ENCODE measurements around the gene ELK3.

Gene ELK3

DNA sequence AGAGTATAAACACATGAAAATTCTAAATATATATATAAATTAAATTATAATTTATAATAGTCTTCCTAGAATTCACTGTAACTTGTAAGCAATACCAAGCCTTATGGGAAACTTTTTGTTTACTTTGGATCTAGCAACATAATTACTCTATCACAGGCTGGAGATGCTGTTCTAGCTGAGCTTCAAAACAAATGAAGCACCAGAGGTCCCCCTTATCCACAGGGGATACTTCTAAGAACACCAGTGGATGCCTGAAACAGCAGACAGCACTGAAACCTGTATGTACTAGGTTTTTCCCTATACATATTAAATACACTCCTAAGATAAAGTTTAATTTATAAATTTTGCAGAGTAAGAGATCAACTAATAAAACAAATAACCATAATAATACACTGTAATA is 109.5 kb downstream of the ELK3 start:
- TF ChIP-seq EZH2phosphoT487 (conservative IDR thresholded peaks at IDR 0.05; ENCODE audit: low read length): no peak
- TF ChIP-seq, protein P1, sequence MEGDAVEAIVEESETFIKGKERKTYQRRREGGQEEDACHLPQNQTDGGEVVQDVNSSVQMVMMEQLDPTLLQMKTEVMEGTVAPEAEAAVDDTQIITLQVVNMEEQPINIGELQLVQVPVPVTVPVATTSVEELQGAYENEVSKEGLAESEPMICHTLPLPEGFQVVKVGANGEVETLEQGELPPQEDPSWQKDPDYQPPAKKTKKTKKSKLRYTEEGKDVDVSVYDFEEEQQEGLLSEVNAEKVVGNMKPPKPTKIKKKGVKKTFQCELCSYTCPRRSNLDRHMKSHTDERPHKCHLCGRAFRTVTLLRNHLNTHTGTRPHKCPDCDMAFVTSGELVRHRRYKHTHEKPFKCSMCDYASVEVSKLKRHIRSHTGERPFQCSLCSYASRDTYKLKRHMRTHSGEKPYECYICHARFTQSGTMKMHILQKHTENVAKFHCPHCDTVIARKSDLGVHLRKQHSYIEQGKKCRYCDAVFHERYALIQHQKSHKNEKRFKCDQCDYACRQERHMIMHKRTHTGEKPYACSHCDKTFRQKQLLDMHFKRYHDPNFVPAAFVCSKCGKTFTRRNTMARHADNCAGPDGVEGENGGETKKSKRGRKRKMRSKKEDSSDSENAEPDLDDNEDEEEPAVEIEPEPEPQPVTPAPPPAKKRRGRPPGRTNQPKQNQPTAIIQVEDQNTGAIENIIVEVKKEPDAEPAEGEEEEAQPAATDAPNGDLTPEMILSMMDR (IDR thresholded peaks at IDR 0.05; ENCODE audit: insufficient read depth, low read length, poor library complexity, severe bottlenecking): no peak
- Histone ChIP-seq H3K9ac (ENCODE audit: low read length) (no peak overlapping the region), H3K27ac (ENCODE audit: low read depth, low read length) (no peak overlapping the region), H3K79me2 (ENCODE audit: insufficient read depth, low read length) (peaks cover 48% of the 10 kb centered on the region), H2AFZ (ENCODE audit: low read depth, low read length, severe bottlenecking) (no peak overlapping the region), H4K20me1 (ENCODE audit: low read depth, low read length) (no peaks in the 10 kb centered on the region), H3K36me3 (ENCODE audit: low read length) (peaks cover 14% of the 10 kb centered on the region; the same call in 1 of the 2 replicates), H3K4me3 (ENCODE audit: insufficient read depth, low read length, poor library complexity, severe bottlenecking) (no peak overlapping the region), H3F3A (ENCODE audit: insufficient read depth) (peaks cover 19% of the 10 kb centered on the region; the same call in 1 of the 2 replicates), H3K9me2 (replicated peaks; ENCODE audit: insufficient read depth, low read length) (no peaks in the 10 kb centered on the region), H3K4me2 (ENCODE audit: low read depth, low read length, poor library complexity, severe bottlenecking) (no peak overlapping the region), H3K27me3 (ENCODE audit: low read length) (no peaks in the 10 kb centered on the region), H3K9me3 (ENCODE audit: insufficient read depth, low read length) (no peaks in the 10 kb centered on the region)

DNA sequence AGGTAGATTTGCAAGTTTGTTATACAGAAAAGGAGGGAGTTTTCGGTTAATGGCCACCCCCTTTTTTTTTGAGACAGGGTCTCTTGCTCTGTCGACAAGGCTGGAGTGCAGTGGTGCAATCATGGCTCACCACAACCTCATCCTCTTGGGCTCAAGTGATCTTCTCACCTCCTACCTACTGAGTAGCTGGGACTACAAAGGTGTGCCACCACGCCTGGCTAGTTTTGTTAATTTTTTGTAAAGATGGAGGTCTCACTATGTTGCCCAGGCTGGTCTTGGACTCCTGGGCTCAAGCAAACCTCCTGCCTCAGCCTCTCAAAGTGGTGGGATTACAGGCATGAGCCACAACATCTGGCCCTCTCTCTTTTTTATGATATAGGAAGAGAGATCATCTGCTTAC is 111.5 kb downstream of the ELK3 start:
- no peak for TF ChIP-seq EZH2phosphoT487 (conservative IDR thresholded peaks at IDR 0.05; ENCODE audit: low read length)
- Histone ChIP-seq H3K79me2 (ENCODE audit: insufficient read depth, low read length) (peaks cover 49% of the 10 kb centered on the region), H3K9ac (ENCODE audit: low read length) (no peak overlapping the region), H2AFZ (ENCODE audit: low read depth, low read length, severe bottlenecking) (no peak overlapping the region), H3K36me3 (ENCODE audit: low read length) (peaks cover 19% of the 10 kb centered on the region), H4K20me1 (ENCODE audit: low read depth, low read length) (no peaks in the 10 kb centered on the region), H3K4me2 (ENCODE audit: low read depth, low read length, poor library complexity, severe bottlenecking) (no peak overlapping the region), H3K4me3 (ENCODE audit: insufficient read depth, low read length, poor library complexity, severe bottlenecking) (no peak overlapping the region), H3F3A (ENCODE audit: insufficient read depth) (peaks cover 20% of the 10 kb centered on the region), H3K27ac (ENCODE audit: low read depth, low read length) (no peak overlapping the region), H3K27me3 (ENCODE audit: low read length) (no peaks in the 10 kb centered on the region), H3K9me2 (replicated peaks; ENCODE audit: insufficient read depth, low read length) (no peaks in the 10 kb centered on the region), H3K9me3 (ENCODE audit: insufficient read depth, low read length) (no peaks in the 10 kb centered on the region)

DNA sequence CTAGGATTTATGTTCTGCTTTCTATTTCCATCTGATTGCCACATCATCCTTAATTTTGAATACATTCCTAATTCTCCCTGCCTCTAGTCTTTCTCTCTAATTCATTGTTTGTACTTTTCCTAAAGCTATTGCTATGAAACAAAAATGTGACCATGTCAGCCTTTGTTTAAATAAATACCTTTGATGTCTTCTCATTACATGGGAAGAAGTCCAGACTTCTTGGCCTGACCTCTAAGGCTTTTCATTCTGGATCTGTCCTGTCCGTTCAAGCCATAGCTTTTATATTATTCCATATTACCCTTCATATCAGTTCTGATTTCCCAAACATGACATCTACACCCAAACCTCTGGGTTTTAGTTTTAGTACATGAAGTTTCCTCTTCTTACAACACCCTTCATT is 114.7 kb downstream of the ELK3 start:
- H3K4me3 ChIP-seq (ENCODE audit: insufficient read depth, low read length, poor library complexity, severe bottlenecking): no peak overlapping the region
- H3K79me2 ChIP-seq (ENCODE audit: insufficient read depth, low read length): peaks cover 45% of the 10 kb centered on the region
- H3K36me3 ChIP-seq (ENCODE audit: low read length): peaks cover 41% of the 10 kb centered on the region
- H3K9ac ChIP-seq (ENCODE audit: low read length): no peak overlapping the region
- no peaks in the 10 kb centered on the region for H4K20me1 ChIP-seq (ENCODE audit: low read depth, low read length)
- H2AFZ ChIP-seq (ENCODE audit: low read depth, low read length, severe bottlenecking): no peak overlapping the region
- no peak overlapping the region for H3K4me2 ChIP-seq (ENCODE audit: low read depth, low read length, poor library complexity, severe bottlenecking)
- H3K9me3 ChIP-seq (ENCODE audit: insufficient read depth, low read length): no peaks in the 10 kb centered on the region
- H3K27ac ChIP-seq (ENCODE audit: low read depth, low read length): no peak overlapping the region
- no peaks in the 10 kb centered on the region for H3K9me2 ChIP-seq (replicated peaks; ENCODE audit: insufficient read depth, low read length)
- TF ChIP-seq, protein P1 (IDR thresholded peaks at IDR 0.05; ENCODE audit: insufficient read depth, low read length, poor library complexity, severe bottlenecking): no peak
- no peak for TF ChIP-seq EZH2phosphoT487 (conservative IDR thresholded peaks at IDR 0.05; ENCODE audit: low read length)
- peaks cover 6% of the 10 kb centered on the region for H3F3A ChIP-seq (ENCODE audit: insufficient read depth)
- H3K27me3 ChIP-seq (ENCODE audit: low read length): no peaks in the 10 kb centered on the region

DNA sequence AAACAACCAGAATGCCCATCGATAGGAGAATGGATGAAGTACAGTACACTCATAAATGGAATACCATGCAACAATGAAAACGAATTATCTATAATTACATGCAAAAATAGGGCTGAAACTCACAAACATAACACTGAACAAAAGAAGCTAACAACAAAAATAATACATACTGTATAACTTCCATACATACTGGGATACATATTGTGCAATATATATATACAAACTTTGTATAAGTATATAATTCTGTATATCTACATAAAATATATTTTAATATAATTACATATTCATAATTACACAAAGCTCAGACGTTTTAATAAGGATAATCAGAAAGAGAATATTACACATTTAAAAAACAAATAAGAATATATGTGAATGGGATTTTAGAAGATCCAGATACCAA is 115.9 kb downstream of the ELK3 start:
- TF ChIP-seq EZH2phosphoT487 (conservative IDR thresholded peaks at IDR 0.05; ENCODE audit: low read length): no peak
- TF ChIP-seq, protein P1 (IDR thresholded peaks at IDR 0.05; ENCODE audit: insufficient read depth, low read length, poor library complexity, severe bottlenecking): no peak
- Histone ChIP-seq H3K9me3 (ENCODE audit: insufficient read depth, low read length) (no peaks in the 10 kb centered on the region), H2AFZ (ENCODE audit: low read depth, low read length, severe bottlenecking) (no peak overlapping the region), H3F3A (ENCODE audit: insufficient read depth) (peaks cover 6% of the 10 kb centered on the region), H3K27ac (ENCODE audit: low read depth, low read length) (no peak overlapping the region), H3K9ac (ENCODE audit: low read length) (no peak overlapping the region), H4K20me1 (ENCODE audit: low read depth, low read length) (no peaks in the 10 kb centered on the region), H3K27me3 (ENCODE audit: low read length) (no peaks in the 10 kb centered on the region), H3K36me3 (ENCODE audit: low read length) (peaks cover 41% of the 10 kb centered on the region), H3K4me2 (ENCODE audit: low read depth, low read length, poor library complexity, severe bottlenecking) (no peak overlapping the region), H3K79me2 (ENCODE audit: insufficient read depth, low read length) (peaks cover 51% of the 10 kb centered on the region), H3K9me2 (replicated peaks; ENCODE audit: insufficient read depth, low read length) (no peaks in the 10 kb centered on the region), H3K4me3 (ENCODE audit: insufficient read depth, low read length, poor library complexity, severe bottlenecking) (no peak overlapping the region)
